Measurements from ENCODE around the gene NFKBIE.

The NFKBIE gene

GRCh38 chr6:44224029-44224964 is 41.1 kb downstream of the NFKBIE start:
- Histone ChIP-seq H2AFZ (ENCODE audit: low read length) (no peak overlapping the region), H3K27ac (ENCODE audit: low read depth, low read length, poor library complexity, severe bottlenecking) (peak overlapping the region; percentile 12)

GRCh38 chr6:44223319-44224028 is 41.9 kb downstream of the NFKBIE start, which contains the start of gene SLC29A1:
Gene SLC29A1, plus strand, starts transcription at chr6:44223595. Its CDS starts 3,719 bp downstream, at chr6:44227314.
- H3K79me2 ChIP-seq (ENCODE audit: insufficient read depth, low read length) = no peaks in the 10 kb centered on the region
- peaks cover 55% of the 10 kb centered on the region for H3K4me1 ChIP-seq (ENCODE audit: insufficient read depth, low read length, severe bottlenecking)
- H3K27ac ChIP-seq (ENCODE audit: low read depth, low read length, poor library complexity, severe bottlenecking) = peak within 1 kb of the TSS; percentile 12
- H3K9me3 ChIP-seq (ENCODE audit: low read length) = no peaks in the 10 kb centered on the region
- TF ChIP-seq EZH2 (IDR thresholded peaks at IDR 0.05; ENCODE audit: borderline replicate concordance, low read length) (no peak), CTCF (IDR thresholded peaks at IDR 0.05; ENCODE audit: low read length) (no peak)
- no peaks in the 10 kb centered on the region for H4K20me1 ChIP-seq (ENCODE audit: insufficient read depth, low read length)
- H3K4me3 ChIP-seq (ENCODE audit: low read depth, low read length, poor library complexity, severe bottlenecking) = peak within 1 kb of the TSS; percentile 89
- H3K4me2 ChIP-seq (ENCODE audit: low read length) = peak within 1 kb of the TSS; percentile 87
- no peaks in the 10 kb centered on the region for H3K9me2 ChIP-seq (ENCODE audit: low read depth, low read length)
- no peak within 1 kb of the TSS for H2AFZ ChIP-seq (ENCODE audit: low read length)
- peaks cover 6% of the 10 kb centered on the region for H3F3A ChIP-seq (ENCODE audit: insufficient read depth, low read length)
- no peaks in the 10 kb centered on the region for H3K27me3 ChIP-seq (ENCODE audit: insufficient read depth, low read length)
- H3K9ac ChIP-seq (ENCODE audit: low read length) = peak within 1 kb of the TSS; percentile 93
- H3K36me3 ChIP-seq (ENCODE audit: insufficient read depth, low read length) = peaks cover 1% of the 10 kb centered on the region; the same call in 1 of the 2 replicates

More at GRCh38 chr6:44224029-44224964, 41.1 kb downstream of the NFKBIE start:
- Histone ChIP-seq H3K36me3 (ENCODE audit: insufficient read depth, low read length) (peaks cover 9% of the 10 kb centered on the region; the same call in 1 of the 2 replicates), H3K9me2 (ENCODE audit: low read depth, low read length) (no peaks in the 10 kb centered on the region), H3K27me3 (ENCODE audit: insufficient read depth, low read length) (no peaks in the 10 kb centered on the region), H3K9ac (ENCODE audit: low read length) (peak overlapping the region; percentile 93), H3K4me3 (ENCODE audit: low read depth, low read length, poor library complexity, severe bottlenecking) (peak overlapping the region; percentile 89), H3K79me2 (ENCODE audit: insufficient read depth, low read length) (no peaks in the 10 kb centered on the region), H3K4me2 (ENCODE audit: low read length) (peak overlapping the region; percentile 73), H3K9me3 (ENCODE audit: low read length) (no peaks in the 10 kb centered on the region), H4K20me1 (ENCODE audit: insufficient read depth, low read length) (no peaks in the 10 kb centered on the region), H3K4me1 (ENCODE audit: insufficient read depth, low read length, severe bottlenecking) (peaks cover 47% of the 10 kb centered on the region), H3F3A (ENCODE audit: insufficient read depth, low read length) (peaks cover 4% of the 10 kb centered on the region; the same call in 1 of the 2 replicates)
- no peak for TF ChIP-seq EZH2 (IDR thresholded peaks at IDR 0.05; ENCODE audit: borderline replicate concordance, low read length)
- TF ChIP-seq CTCF (IDR thresholded peaks at IDR 0.05; ENCODE audit: low read length) = peak; percentile 60

GRCh38 chr6:44222486-44223318 is 42.6 kb downstream of the NFKBIE start:
- peak overlapping the region; percentile 87 for H3K4me2 ChIP-seq (ENCODE audit: low read length)
- H3K9ac ChIP-seq (ENCODE audit: low read length) = peak overlapping the region; percentile 60; the same call in 1 of the 2 replicates
- no peaks in the 10 kb centered on the region for H3K27me3 ChIP-seq (ENCODE audit: insufficient read depth, low read length)
- H3K4me3 ChIP-seq (ENCODE audit: low read depth, low read length, poor library complexity, severe bottlenecking) = peak overlapping the region; percentile 89
- TF ChIP-seq EZH2 (IDR thresholded peaks at IDR 0.05; ENCODE audit: borderline replicate concordance, low read length) (no peak), CTCF (IDR thresholded peaks at IDR 0.05; ENCODE audit: low read length) (no peak; the same call in 1 of the 2 replicates)
- peaks cover 10% of the 10 kb centered on the region for H3F3A ChIP-seq (ENCODE audit: insufficient read depth, low read length)
- no peaks in the 10 kb centered on the region for H3K36me3 ChIP-seq (ENCODE audit: insufficient read depth, low read length)
- H4K20me1 ChIP-seq (ENCODE audit: insufficient read depth, low read length) = no peaks in the 10 kb centered on the region
- no peaks in the 10 kb centered on the region for H3K9me3 ChIP-seq (ENCODE audit: low read length)
- peaks cover 61% of the 10 kb centered on the region for H3K4me1 ChIP-seq (ENCODE audit: insufficient read depth, low read length, severe bottlenecking)
- no peak overlapping the region for H2AFZ ChIP-seq (ENCODE audit: low read length)
- no peak overlapping the region for H3K27ac ChIP-seq (ENCODE audit: low read depth, low read length, poor library complexity, severe bottlenecking)
- no peaks in the 10 kb centered on the region for H3K79me2 ChIP-seq (ENCODE audit: insufficient read depth, low read length)
- H3K9me2 ChIP-seq (ENCODE audit: low read depth, low read length) = no peaks in the 10 kb centered on the region

All from OCI-LY1 (cell line).